K562 (cell line): Measurements from ENCODE around the gene PRND. TPM values are rescaled to one million over a fixed set of nuclear protein-coding genes. Genes with fewer than 3 reads are reported as not detected.

Experiments
- ATAC-seq: fragments of 200-7000 bp; cut with Tn5 transposase; 3 replicates; pipeline ENCODE4 v1.9.1; 2020; ENCODE audit warnings: moderate library complexity
- BruUV-seq: library from RNA; stranded (reverse); fragments of 400-500 nt; replicated peaks from 2 replicates; lab custom pipeline; 2021; lab: Mats Ljungman, UMichigan
- CTCF ChIA-PET: fragments of 300-600 bp; formaldehyde crosslinking; extraction: SDS; loops from one replicate; lab custom pipeline; 2021; ENCODE audit warnings: low intra/inter-chr PET ratio; lab: Yijun Ruan, JAX
- POLR2A ChIA-PET: fragments of 300-600, 350-650 bp; sonication (Branson Sonifier 250); formaldehyde crosslinking; extraction: SDS; loops from one replicate; lab custom pipeline; 2021; ENCODE audit warnings: antibody characterized with exemption, inconsistent platforms; lab: Yijun Ruan, JAX
- DNase-seq, 4 experiments: peaks; one replicate each; pipeline versions ENCODE4 v3.0.0 to v3.0.0-alpha.2; 2011 to 2018; ENCODE audit warnings: low spot score in 3 of 4, mixed read lengths in 3 of 4; ENCODE audit errors: extremely low read depth in 1 of 4
- FAIRE-seq: peaks from 2 replicates; lab custom pipeline; 2011; peaks lifted over from hg19 to GRCh38; lab: Jason Lieb, UNC
- H2AFZ ChIP-seq: 2 replicates; pipeline ENCODE4 v1.6.0; 2011; ENCODE audit warnings: low read depth, low read length, control low read depth, inconsistent platforms
- H3K27ac ChIP-seq: fragments of 200-600 bp; 3 replicates; pipeline ENCODE4 v1.8.0; 2011; ENCODE audit warnings: low read depth, mild to moderate bottlenecking, control low read depth, inconsistent platforms, low read length, moderate library complexity, mixed read lengths; ENCODE audit errors: extremely low read depth
- H3K27me3 ChIP-seq, 2 experiments: fragments of 300-600 bp in 1 of 2; 2 replicates in 1 of 2; 3 replicates in 1 of 2; pipeline versions ENCODE4 v1.6.0 to v1.8.0; 2011; ENCODE audit warnings: inconsistent platforms in 2 of 2, low read length in 2 of 2, mild to moderate bottlenecking in 1 of 2, mixed read lengths in 1 of 2, moderate library complexity in 1 of 2; ENCODE audit not compliant: control insufficient read depth in 2 of 2, insufficient read depth in 2 of 2
- H3K36me3 ChIP-seq: fragments of 300-600 bp; 3 replicates; pipeline ENCODE4 v1.8.0; 2011; ENCODE audit warnings: mild to moderate bottlenecking, low read length, inconsistent platforms; ENCODE audit not compliant: control insufficient read depth, insufficient read depth
- H3K4me1 ChIP-seq, 2 experiments: fragments of 200-600 bp in 1 of 2; replicated peaks in 1 of 2; 2 replicates in 1 of 2; 3 replicates in 1 of 2; pipeline versions ENCODE4 v1.5.1 to v1.8.0; 2011; ENCODE audit warnings: inconsistent platforms in 2 of 2, low read length in 2 of 2, mild to moderate bottlenecking in 1 of 2, mixed read lengths in 1 of 2, moderate library complexity in 1 of 2; ENCODE audit not compliant: control insufficient read depth in 2 of 2, insufficient read depth in 2 of 2
- H3K4me2 ChIP-seq: 2 replicates; pipeline ENCODE4 v1.6.1; 2011; ENCODE audit warnings: low read length, control low read depth, inconsistent platforms, mixed read lengths; ENCODE audit not compliant: insufficient read depth
- H3K4me3 ChIP-seq: fragments of 200-600 bp; sonication (generic), shearing (Covaris generic); 2 replicates; pipeline ENCODE4 v1.5.1; 2016; ENCODE audit warnings: control low read depth, inconsistent platforms
- H3K79me2 ChIP-seq: fragments of 200-600 bp; 3 replicates; pipeline ENCODE4 v1.8.0; 2011; ENCODE audit warnings: low read length, inconsistent platforms; ENCODE audit not compliant: control insufficient read depth, insufficient read depth
- H3K9ac ChIP-seq, 2 experiments: 2 replicates each; pipeline versions ENCODE4 v1.6.0 to v1.6.1; 2011; ENCODE audit warnings: low read depth in 2 of 2, low read length in 2 of 2, control low read depth in 1 of 2, inconsistent platforms in 1 of 2, mild to moderate bottlenecking in 1 of 2, mixed read lengths in 1 of 2; ENCODE audit not compliant: insufficient read depth in 1 of 2
- H3K9me1 ChIP-seq: one replicate; pipeline ENCODE4 v1.6.0; 2011; ENCODE audit warnings: inconsistent platforms, mild to moderate bottlenecking, low read length, moderate library complexity; ENCODE audit not compliant: control insufficient read depth, insufficient read depth
- H3K9me3 ChIP-seq: replicated peaks from 2 replicates; pipeline ENCODE4 v1.5.1; 2011; ENCODE audit warnings: low read depth, low read length, inconsistent platforms; ENCODE audit not compliant: control insufficient read depth, insufficient read depth
- H4K20me1 ChIP-seq: replicated peaks from 2 replicates; pipeline ENCODE4 v1.6.1; 2011; ENCODE audit warnings: low read length, inconsistent platforms, mixed read lengths; ENCODE audit not compliant: control insufficient read depth, insufficient read depth
- ARID2 ChIP-seq: fragments of 450-650 bp; IDR thresholded peaks from 2 replicates; pipeline ENCODE4 v1.6.1; 2017; ENCODE audit warnings: antibody characterized with exemption, mild to moderate bottlenecking
- ARID3B ChIP-seq: fragments of 250-450 bp; sonication (Bioruptor Pico); IDR thresholded peaks from 2 replicates; pipeline ENCODE4 v1.4.0; 2020; ENCODE audit warnings: borderline replicate concordance
- CHD2 ChIP-seq: IDR thresholded peaks from 2 replicates; pipeline ENCODE4 v1.6.1; 2011; ENCODE audit warnings: low read depth, low read length
- SAFB2 ChIP-seq: fragments of 200-400 bp; formaldehyde crosslinking; IDR thresholded peaks from 2 replicates; pipeline ENCODE4 v1.6.1; 2018; ENCODE audit warnings: borderline replicate concordance, low read length, low read depth, moderate library complexity; ENCODE audit not compliant: severe bottlenecking
- ZNF121 ChIP-seq: sonication (generic); formaldehyde crosslinking; conservative IDR thresholded peaks from 2 replicates; pipeline ENCODE4 v1.8.0; 2022; ENCODE audit warnings: missing genetic modification reagents
- ZNF668 ChIP-seq: fragments of 250-450 bp; sonication (Bioruptor Pico); IDR thresholded peaks from 2 replicates; pipeline ENCODE4 v1.8.0; 2022; ENCODE audit warnings: mild to moderate bottlenecking, inconsistent platforms
- WGBS: fragments of 100-300 bp; shearing (Covaris generic); methylation state at CpG from one replicate; pipeline ENCODE4 v1.1.6; 2016; ENCODE audit warnings: low coverage, mixed read lengths; ENCODE audit not compliant: insufficient coverage; ENCODE audit errors: missing lambda C conversion rate; 5-methylcytosine and 5-hydroxymethylcytosine counted together
- in situ Hi-C: fragments of 300-500 bp; cut with MboI; formaldehyde crosslinking; loops from 4 replicates; pipeline ENCODE4 v1.15.0; 2018; ENCODE audit warnings: inconsistent platforms, mixed read lengths
- intact Hi-C: fragments of 100-400 bp; cut with micrococcal nuclease; formaldehyde crosslinking; loops from 2 replicates; pipeline ENCODE4 v1.14.2; 2022
- polyA plus RNA-seq, 8 experiments: library from polyadenylated mRNA; depleted of rRNA in 4 of 8; stranded (reverse) in 5 of 8; unstranded in 3 of 8; fragments of >200 nt; fragmentation: Nextera tagmentation in 2 of 8; fragmentation: Illumina TruSeq in 1 of 8; extraction: Ambion mirVana in 2 of 8; extraction: Trizol in 1 of 8; gene quantifications; 2 replicates each; pipeline versions ENCODE4 v1.2.1 to v1.2.3, GENCODE V29; 2011 to 2014; ENCODE audit warnings: inconsistent platforms in 1 of 8, missing spikeins in 1 of 8
- total RNA-seq, 7 experiments: library from RNA; depleted of rRNA in 6 of 7; stranded (reverse); fragments of >200 nt in 6 of 7; fragmentation: Illumina TruSeq in 2 of 7; extraction: Trizol in 2 of 7; gene quantifications; 2 replicates each; pipeline versions ENCODE4 v1.2.1 to v1.2.3, GENCODE V29; 2011 to 2021; ENCODE audit warnings: low replicate concordance in 1 of 7

Gene PRND
- total and polyA plus RNA-seq, 9 of the 15 experiments (the other 6 are each of a cell fraction or from before 2014, with no cell fraction given): not detected

GRCh38 chr20:4681991-4682401, 39.7 kb upstream of the PRND start (continued):
- TF ChIP-seq ARID2 (no peak), CHD2 (no peak), ZNF668 (no peak), ARID3B (no peak)

DNA sequence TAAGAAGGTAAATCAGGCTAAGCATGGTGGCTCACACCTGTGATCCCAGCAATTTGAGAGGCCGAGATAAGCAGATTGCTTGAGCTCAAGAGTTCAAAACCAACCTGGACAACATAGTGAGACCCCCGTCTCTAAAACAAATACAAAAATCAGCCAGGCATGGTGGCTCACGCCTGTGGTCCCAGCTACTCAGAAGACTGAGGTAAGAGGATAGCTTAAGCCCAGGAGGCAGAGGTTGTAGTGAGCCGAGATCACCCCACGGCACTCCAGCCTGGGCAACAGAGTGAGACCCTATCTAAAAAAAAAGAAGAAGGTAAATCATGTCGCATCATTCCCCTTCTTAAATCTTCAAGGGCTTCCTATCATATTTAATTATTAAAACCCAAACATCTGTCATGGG, 39.0 kb upstream of the PRND start:
- peaks cover 9% of the 10 kb centered on the region for H3K79me2 ChIP-seq
- no peaks in the 10 kb centered on the region for H3K9me1 ChIP-seq
- H3K27me3 ChIP-seq: no peaks in the 10 kb centered on the region
- no peak overlapping the region for H3K4me3 ChIP-seq
- H3K9ac ChIP-seq: no peak overlapping the region
- 58% methylated on average over 4 of the region's 6 CpGs for WGBS
- ATAC-seq: no peak
- CTCF ChIA-PET: no interaction called here
- FAIRE-seq: no peak
- TF ChIP-seq ZNF121 (CRISPR knock-in tag) (peak; percentile 68), SAFB2 (no peak)
- TF ChIP-seq, all 486 proteins: peak for 1
- H2AFZ ChIP-seq: no peak overlapping the region
- no peak overlapping the region for H3K27ac ChIP-seq
- H3K9me3 ChIP-seq: no peaks in the 10 kb centered on the region
- H3K4me2 ChIP-seq: no peak overlapping the region
- POLR2A ChIA-PET: no interaction called here
- 0 out of 2 replicates have a peak, but pooled peaks cover 4% of the 10 kb centered on the region for H4K20me1 ChIP-seq
- in situ Hi-C loops: no loop called here
- H3K36me3 ChIP-seq: no peaks in the 10 kb centered on the region
- no peak for DNase-seq
- intact Hi-C loops: no loop called here
- no TSS peak for BruUV-seq
- H3K4me1 ChIP-seq: peaks cover 12 to 13% of the 10 kb centered on the region in 2 experiments; a peak in 4 of 5 replicates
